ENCODE data around the gene ZNF274. TPM values are rescaled to one million over a fixed set of nuclear protein-coding genes. Genes with fewer than 3 reads are reported as not detected.

Gene ZNF274
- total RNA-seq, 2 donors from 2014 or later, result 26.4 to 32.6 TPM

DNA sequence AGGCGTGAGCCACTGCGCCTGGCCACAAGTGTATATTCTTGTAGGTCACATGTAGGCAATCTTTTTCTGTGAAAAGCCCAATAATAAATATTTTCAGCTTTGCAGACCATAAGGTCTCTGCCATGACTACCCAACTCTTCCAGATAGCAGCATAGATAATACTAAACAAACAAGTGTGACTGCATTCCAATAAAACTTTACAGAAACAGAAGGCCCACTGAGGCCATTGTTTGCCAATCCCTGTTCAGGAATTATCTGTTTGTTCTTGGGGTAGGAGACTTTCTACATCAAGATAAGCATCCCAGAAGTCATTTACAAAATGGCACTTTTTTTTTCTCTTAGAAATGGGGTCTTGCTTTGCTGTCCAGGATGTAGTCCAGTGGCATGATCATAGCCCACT is 29.5 kb upstream of the ZNF274 start:
- H3K36me3 ChIP-seq, result no peaks in the 10 kb centered on the region
- DNase-seq (ENCODE audit: low spot score) (no peak), ATAC-seq (ENCODE audit: insufficient number of reproducible peaks, low FRiP score, low read depth) (no peak)
- H3K27ac ChIP-seq, result no peak overlapping the region
- H3K4me3 ChIP-seq, result no peak overlapping the region
- H3K9me3 ChIP-seq, result no peaks in the 10 kb centered on the region
- H3K27me3 ChIP-seq (replicated peaks; ENCODE audit: insufficient read depth), result no peaks in the 10 kb centered on the region
- peaks cover 9 to 32% of the 10 kb centered on the region in 2 donors for H3K4me1 ChIP-seq (ENCODE audit: control insufficient read depth in 1 of 2, low read depth in 2 of 2)
- TF ChIP-seq, protein P1, sequence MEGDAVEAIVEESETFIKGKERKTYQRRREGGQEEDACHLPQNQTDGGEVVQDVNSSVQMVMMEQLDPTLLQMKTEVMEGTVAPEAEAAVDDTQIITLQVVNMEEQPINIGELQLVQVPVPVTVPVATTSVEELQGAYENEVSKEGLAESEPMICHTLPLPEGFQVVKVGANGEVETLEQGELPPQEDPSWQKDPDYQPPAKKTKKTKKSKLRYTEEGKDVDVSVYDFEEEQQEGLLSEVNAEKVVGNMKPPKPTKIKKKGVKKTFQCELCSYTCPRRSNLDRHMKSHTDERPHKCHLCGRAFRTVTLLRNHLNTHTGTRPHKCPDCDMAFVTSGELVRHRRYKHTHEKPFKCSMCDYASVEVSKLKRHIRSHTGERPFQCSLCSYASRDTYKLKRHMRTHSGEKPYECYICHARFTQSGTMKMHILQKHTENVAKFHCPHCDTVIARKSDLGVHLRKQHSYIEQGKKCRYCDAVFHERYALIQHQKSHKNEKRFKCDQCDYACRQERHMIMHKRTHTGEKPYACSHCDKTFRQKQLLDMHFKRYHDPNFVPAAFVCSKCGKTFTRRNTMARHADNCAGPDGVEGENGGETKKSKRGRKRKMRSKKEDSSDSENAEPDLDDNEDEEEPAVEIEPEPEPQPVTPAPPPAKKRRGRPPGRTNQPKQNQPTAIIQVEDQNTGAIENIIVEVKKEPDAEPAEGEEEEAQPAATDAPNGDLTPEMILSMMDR (IDR thresholded peaks at IDR 0.05), result no peak

DNA sequence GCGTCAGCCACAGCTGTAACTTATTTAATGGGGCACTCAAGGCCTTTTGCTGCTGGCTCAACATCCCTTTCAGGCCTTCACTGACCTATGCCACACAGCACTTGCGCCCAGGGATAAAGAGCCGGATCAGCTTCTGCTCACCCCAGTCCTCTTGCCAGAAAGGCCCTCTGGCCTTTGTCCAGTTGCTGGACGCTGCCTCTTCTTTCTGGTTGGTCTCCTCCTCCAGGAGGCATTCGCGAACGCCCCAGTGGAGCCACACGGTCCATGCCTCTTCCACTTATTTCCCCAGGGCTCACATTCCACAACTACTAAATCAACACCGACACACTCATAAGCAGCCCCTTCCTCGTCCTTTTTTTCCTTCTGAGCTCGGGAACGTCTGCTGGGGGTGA is 28.6 kb upstream of the ZNF274 start:
- TF ChIP-seq, protein P1 (IDR thresholded peaks at IDR 0.05), result no peak

DNA sequence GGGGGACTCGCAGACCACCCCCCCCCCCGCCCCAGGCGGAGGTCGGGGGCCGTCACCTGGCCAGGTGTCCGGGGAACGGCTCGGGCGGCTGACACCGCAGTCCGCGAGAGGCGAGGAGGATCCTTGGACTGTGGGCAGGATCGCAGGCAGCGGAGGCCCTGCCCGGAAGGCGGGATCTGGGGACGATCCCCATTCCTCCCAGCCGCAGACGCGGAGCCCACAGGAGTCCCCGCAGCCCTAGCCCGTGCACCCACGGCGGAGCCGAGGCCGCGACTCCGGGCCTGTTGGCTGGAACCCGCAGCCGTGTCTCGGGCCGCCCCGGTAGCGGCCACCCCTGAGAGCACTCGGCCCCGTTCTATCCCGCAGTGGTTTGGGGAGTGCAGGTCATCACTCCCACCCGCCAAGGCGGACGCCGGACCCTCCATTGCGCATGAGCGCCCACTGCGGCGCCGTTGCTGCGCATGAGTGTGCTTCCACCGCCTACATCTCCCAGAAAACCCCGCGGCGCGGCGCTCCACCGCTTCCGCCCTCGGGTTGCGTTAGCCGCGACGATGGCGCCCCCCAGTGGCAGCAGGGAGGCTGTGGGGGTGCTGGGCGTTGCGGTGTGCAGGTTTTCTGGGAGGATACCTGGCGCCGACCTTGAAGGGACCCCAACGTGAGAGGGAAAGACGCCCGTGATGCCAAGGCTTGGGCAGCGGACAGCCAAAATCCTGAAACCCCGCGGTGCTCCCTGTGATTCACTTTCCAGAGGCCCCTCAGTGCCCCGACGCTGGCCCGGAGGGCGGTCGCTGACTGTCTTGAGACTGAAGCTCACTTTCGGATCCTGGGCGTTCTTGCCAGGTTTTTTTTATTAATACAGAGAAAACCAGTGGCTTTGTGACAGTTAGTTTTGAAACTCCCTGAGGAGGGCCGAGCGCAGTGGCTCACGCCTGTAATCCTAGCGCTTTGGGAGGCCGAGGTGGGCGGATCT is 27.9 kb upstream of the ZNF274 start:
- H3K4me3 ChIP-seq, result peak overlapping the region; percentile 86
- peaks cover 9 to 28% of the 10 kb centered on the region in 2 donors for H3K4me1 ChIP-seq (ENCODE audit: control insufficient read depth in 1 of 2, low read depth in 2 of 2)
- H3K36me3 ChIP-seq, result no peaks in the 10 kb centered on the region
- ATAC-seq (ENCODE audit: insufficient number of reproducible peaks, low FRiP score, low read depth) (peak; percentile 87), DNase-seq (ENCODE audit: low spot score) (peak; percentile 74)
- no peaks in the 10 kb centered on the region for H3K9me3 ChIP-seq
- peak overlapping the region; percentile 80 to 92 for H3K27ac ChIP-seq
- H3K27me3 ChIP-seq (replicated peaks; ENCODE audit: insufficient read depth), result no peaks in the 10 kb centered on the region
- TF ChIP-seq, protein P1 (IDR thresholded peaks at IDR 0.05), result peak; percentile 98

More for the DNA sequence above, 28.6 kb upstream of the ZNF274 start:
- H3K9me3 ChIP-seq, result no peaks in the 10 kb centered on the region
- H3K27ac ChIP-seq, result peak overlapping the region; percentile 80 to 92
- no peaks in the 10 kb centered on the region for H3K27me3 ChIP-seq (replicated peaks; ENCODE audit: insufficient read depth)
- DNase-seq (ENCODE audit: low spot score), result no peak
- ATAC-seq (ENCODE audit: insufficient number of reproducible peaks, low FRiP score, low read depth), result peak; percentile 10
- H3K4me3 ChIP-seq, result peak overlapping the region; percentile 86
- H3K36me3 ChIP-seq, result no peaks in the 10 kb centered on the region
- H3K4me1 ChIP-seq (ENCODE audit: control insufficient read depth in 1 of 2, low read depth in 2 of 2), result peaks cover 9 to 32% of the 10 kb centered on the region in 2 donors

DNA sequence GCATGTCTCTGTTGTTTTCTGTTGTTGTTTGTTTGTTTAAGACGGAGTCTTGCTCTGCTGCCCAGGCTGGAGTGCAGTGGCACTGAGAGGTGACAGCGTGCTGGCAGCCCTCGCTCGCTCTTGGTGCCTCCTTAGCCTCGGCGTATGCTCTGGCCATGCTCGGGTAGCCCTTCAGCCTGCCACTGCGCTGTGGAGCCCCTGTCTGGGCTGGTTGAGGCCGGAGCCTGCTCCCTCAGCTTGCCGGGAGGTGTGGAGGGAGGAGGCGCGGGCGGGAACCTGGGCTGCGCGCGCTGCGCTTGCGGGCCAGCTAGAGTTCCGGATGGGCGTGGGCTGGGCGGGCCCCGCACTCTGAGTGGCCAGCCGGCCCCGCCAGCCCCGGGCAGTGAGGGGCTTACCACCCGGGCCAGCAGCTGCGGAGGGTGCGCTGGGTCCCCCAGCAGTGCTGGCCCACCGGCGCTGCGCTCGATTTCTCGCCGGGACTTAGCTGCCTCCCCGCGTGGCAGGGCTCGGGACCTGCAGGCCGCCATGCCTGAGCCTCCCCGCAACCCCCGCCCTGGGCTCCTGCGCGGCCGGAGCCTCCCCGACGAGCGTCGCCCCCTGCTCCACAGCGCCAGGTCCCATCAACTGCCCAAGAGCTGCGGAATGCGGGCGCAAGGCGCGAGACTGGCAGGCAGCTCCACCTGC is 25.7 kb upstream of the ZNF274 start:
- ATAC-seq (ENCODE audit: insufficient number of reproducible peaks, low FRiP score, low read depth) (no peak), DNase-seq (ENCODE audit: low spot score) (no peak)
- TF ChIP-seq, protein P1 (IDR thresholded peaks at IDR 0.05), result no peak
- Histone ChIP-seq H3K36me3 (no peaks in the 10 kb centered on the region), H3K27me3 (replicated peaks; ENCODE audit: insufficient read depth) (no peaks in the 10 kb centered on the region), H3K27ac (no peak overlapping the region), H3K4me1 (ENCODE audit: control insufficient read depth in 1 of 2, low read depth in 2 of 2) (peaks cover 6 to 21% of the 10 kb centered on the region in 2 donors), H3K4me3 (no peak overlapping the region), H3K9me3 (peaks cover 13% of the 10 kb centered on the region)

- ATAC-seq (ENCODE audit: insufficient number of reproducible peaks, low FRiP score, low read depth) (no peak), DNase-seq (ENCODE audit: low spot score) (no peak)
- peaks cover 77% of the 10 kb centered on the region for H3K9me3 ChIP-seq
- H3K36me3 ChIP-seq, result no peaks in the 10 kb centered on the region
- H3K4me1 ChIP-seq (ENCODE audit: control insufficient read depth in 1 of 2, low read depth in 2 of 2), result no peaks in the 10 kb centered on the region
- H3K27ac ChIP-seq, result no peak overlapping the region
- TF ChIP-seq, protein P1 (IDR thresholded peaks at IDR 0.05), result no peak
- H3K4me3 ChIP-seq, result no peak overlapping the region
- no peaks in the 10 kb centered on the region for H3K27me3 ChIP-seq (replicated peaks; ENCODE audit: insufficient read depth)
These were observed 16.6 kb upstream of the ZNF274 start for GRCh38 chr19:58166268-58166667.
